GM12878 (cell line): Measurements from ENCODE around the gene CALML4. TPM values are rescaled to one million over a fixed set of nuclear protein-coding genes. Genes with fewer than 3 reads are reported as not detected.

ENCODE experiments used
- ATAC-seq: fragments of 200-7000 bp; cut with Tn5 transposase; 3 replicates; pipeline ENCODE4 v1.9.1; 2020; ENCODE audit warnings: mild to moderate bottlenecking, moderate library complexity
- BruUV-seq: library from RNA; stranded (reverse); fragments of 400-500 nt; replicated peaks from 2 replicates; lab custom pipeline; 2021; lab: Mats Ljungman, UMichigan
- CTCF ChIA-PET: fragments of 300-600 bp; sonication (Branson Sonifier 250); formaldehyde crosslinking; extraction: SDS; loops from one replicate; lab custom pipeline; 2021; ENCODE audit warnings: inconsistent platforms; lab: Yijun Ruan, JAX
- POLR2A ChIA-PET: fragments of 350-600 bp; formaldehyde crosslinking; extraction: SDS; loops from one replicate; lab custom pipeline; 2021; ENCODE audit warnings: inconsistent platforms; lab: Charles Lee
- RAD21 ChIA-PET: fragments of 300-600 bp; sonication (Branson Sonifier 250); formaldehyde crosslinking; loops from one replicate; lab custom pipeline; 2023; ENCODE audit warnings: antibody characterized with exemption; ENCODE audit not compliant: unreplicated experiment; lab: Charles Lee
- SMC1A ChIA-PET: fragments of 300-600 bp; sonication (Branson Sonifier 250); formaldehyde crosslinking; loops from one replicate; lab custom pipeline; 2023; ENCODE audit not compliant: unreplicated experiment, uncharacterized antibody; lab: Charles Lee
- DNase-seq: peaks from one replicate; pipeline ENCODE4 v3.0.0-alpha.2; 2011; ENCODE audit warnings: low read depth, low spot score
- FAIRE-seq: peaks from 3 replicates; lab custom pipeline; 2011; peaks lifted over from hg19 to GRCh38; lab: Jason Lieb, UNC
- H2AFZ ChIP-seq: 2 replicates; pipeline ENCODE4 v1.6.0; 2011; ENCODE audit warnings: low read depth, low read length, control low read depth; ENCODE audit not compliant: control insufficient read depth
- H3K27ac ChIP-seq: 2 replicates; pipeline ENCODE4 v1.5.1; 2011; ENCODE audit warnings: control low read depth; ENCODE audit not compliant: control insufficient read depth, insufficient read depth
- H3K27me3 ChIP-seq, 2 experiments: replicated peaks in 1 of 2; 2 replicates each; pipeline versions ENCODE4 v1.6.0 to v1.6.1; 2011; ENCODE audit warnings: low read length in 1 of 2; ENCODE audit not compliant: control insufficient read depth in 2 of 2, insufficient read depth in 2 of 2
- H3K36me3 ChIP-seq, 2 experiments: 2 replicates each; pipeline ENCODE4 v1.5.1; 2011; ENCODE audit warnings: low read length in 1 of 2; ENCODE audit not compliant: control insufficient read depth in 2 of 2, insufficient read depth in 2 of 2
- H3K4me1 ChIP-seq: 2 replicates; pipeline ENCODE4 v1.6.1; 2011; ENCODE audit warnings: mild to moderate bottlenecking, low read length, moderate library complexity, mixed read lengths; ENCODE audit not compliant: control insufficient read depth, insufficient read depth
- H3K4me2 ChIP-seq: 2 replicates; pipeline ENCODE4 v1.6.0; 2011; ENCODE audit warnings: control low read depth; ENCODE audit not compliant: control insufficient read depth, insufficient read depth
- H3K4me3 ChIP-seq: fragments of 200-600 bp; sonication (generic); 2 replicates; pipeline ENCODE4 v1.5.1; 2016
- H3K79me2 ChIP-seq: 2 replicates; pipeline ENCODE4 v1.6.0; 2011; ENCODE audit warnings: low read length; ENCODE audit not compliant: control insufficient read depth, insufficient read depth
- H3K9ac ChIP-seq: 2 replicates; pipeline ENCODE4 v1.8.0; 2011; ENCODE audit warnings: low read length, control low read depth, mixed read lengths; ENCODE audit not compliant: control insufficient read depth, insufficient read depth
- H3K9me3 ChIP-seq: replicated peaks from 3 replicates; pipeline ENCODE4 v1.5.1; 2011; ENCODE audit warnings: mild to moderate bottlenecking, low read length; ENCODE audit not compliant: control insufficient read depth, insufficient read depth
- H4K20me1 ChIP-seq: 2 replicates; pipeline ENCODE4 v1.6.0; 2011; ENCODE audit not compliant: control insufficient read depth, insufficient read depth
- ASH2L ChIP-seq: fragments of 300-600, 200-600 bp; sonication (generic); IDR thresholded peaks from 2 replicates; pipeline ENCODE4 v1.6.1; 2017; ENCODE audit warnings: low read depth, mild to moderate bottlenecking, borderline replicate concordance
- BCL11A ChIP-seq: IDR thresholded peaks from 2 replicates; pipeline ENCODE4 v1.6.1; 2011; ENCODE audit warnings: low read depth, low read length
- BCL3 ChIP-seq: IDR thresholded peaks from 2 replicates; pipeline ENCODE4 v1.6.1; 2011; ENCODE audit warnings: borderline replicate concordance, low read depth, mild to moderate bottlenecking, moderate library complexity, low read length; ENCODE audit not compliant: insufficient read depth, poor library complexity, severe bottlenecking
- FOXK2 ChIP-seq: fragments of 450-650 bp; IDR thresholded peaks from 2 replicates; pipeline ENCODE4 v1.6.1; 2017; ENCODE audit warnings: mild to moderate bottlenecking, moderate library complexity
- HDAC6 ChIP-seq: fragments of 200-600 bp; sonication (generic); IDR thresholded peaks from one replicate; pipeline ENCODE4 v1.8.0; 2017; ENCODE audit warnings: antibody characterized with exemption; ENCODE audit not compliant: unreplicated experiment
- RUNX3 ChIP-seq: IDR thresholded peaks from 2 replicates; pipeline ENCODE4 v1.6.1; 2012; ENCODE audit warnings: low read length, inconsistent platforms
- SPI1 ChIP-seq: IDR thresholded peaks from 2 replicates; pipeline ENCODE4 v1.6.1; 2011; ENCODE audit warnings: low read depth, mild to moderate bottlenecking, low read length, moderate library complexity, borderline replicate concordance; ENCODE audit not compliant: insufficient read depth
- STAT1 ChIP-seq: fragments of 450-650 bp; conservative IDR thresholded peaks from 2 replicates; pipeline ENCODE4 v1.6.1; 2014; ENCODE audit warnings: antibody characterized with exemption, mild to moderate bottlenecking
- WGBS: methylation state at CpG from one replicate; pipeline ENCODE4 v1.1.6; 2016; ENCODE audit warnings: low lambda C conversion rate; ENCODE audit not compliant: insufficient replicate concordance, insufficient coverage; ENCODE audit errors: missing lambda C conversion rate; 5-methylcytosine and 5-hydroxymethylcytosine counted together
- in situ Hi-C: fragments of 300-500 bp; cut with MboI; formaldehyde crosslinking; loops from 9 replicates; pipeline ENCODE4 v1.14.3; 2018; ENCODE audit warnings: mixed read lengths
- intact Hi-C: fragments of 100-400 bp; cut with micrococcal nuclease; formaldehyde crosslinking; loops from one replicate; pipeline ENCODE4 v1.14.2; 2022; ENCODE audit not compliant: unreplicated experiment
- polyA plus RNA-seq, 11 experiments: library from polyadenylated mRNA; depleted of rRNA in 4 of 11; unstranded in 6 of 11; stranded (reverse) in 5 of 11; fragments of >200 nt; fragmentation: Nextera tagmentation in 4 of 11; fragmentation: Illumina TruSeq in 1 of 11; extraction: Ambion mirVana in 4 of 11; extraction: Trizol in 1 of 11; gene quantifications; 1 replicate in 1 of 11; 2 replicates in 10 of 11; pipeline versions ENCODE4 v1.2.1 to v1.2.3, GENCODE V29; 2011 to 2016; ENCODE audit warnings: inconsistent platforms in 2 of 11, missing spikeins in 2 of 11, low read depth in 1 of 11
- total RNA-seq, 4 experiments: library from RNA; depleted of rRNA in 3 of 4; stranded (reverse); fragments of >200 nt in 3 of 4; fragmentation: Illumina TruSeq in 1 of 4; extraction: Trizol in 1 of 4; gene quantifications; 2 replicates each; pipeline versions ENCODE4 v1.2.1 to v1.2.3, GENCODE V29; 2013 to 2021

Gene CALML4
- total and polyA plus RNA-seq, 10 of the 15 experiments (the other 5 are each of a cell fraction or from before 2014, with no cell fraction given) = 1.7 to 15.9 (median 5.1) TPM

- no peak for FAIRE-seq
- RAD21 ChIA-PET = no interaction called here
- WGBS = 98% methylated on average over 5 of the region's 5 CpGs
- no peak for ATAC-seq
- SMC1A ChIA-PET = no interaction called here
- no TSS peak for BruUV-seq
- no peak overlapping the region for H3K9ac ChIP-seq
- DNase-seq = no peak
- in situ Hi-C loops (no loop called here), intact Hi-C loops (no loop called here)
- POLR2A ChIA-PET = interaction anchor here (0.6 kb wide), 1 partner anchor 300 kb away, joined by 3 read pairs; no protein-coding TSS in a partner anchor
- no peak overlapping the region for H3K4me2 ChIP-seq
- H3K36me3 ChIP-seq = peaks cover 8 to 10% of the 10 kb centered on the region in 2 experiments; a peak in 3 of 4 replicates
- CTCF ChIA-PET = no interaction called here
- peaks cover 2% of the 10 kb centered on the region for H3K4me1 ChIP-seq
- no peak for TF ChIP-seq STAT1
- no peak for TF ChIP-seq RUNX3
- TF ChIP-seq FOXK2 = no peak
- TF ChIP-seq HDAC6 = no peak
- TF ChIP-seq SPI1 = no peak
- TF ChIP-seq BCL11A = no peak
- TF ChIP-seq BCL3 = no peak
- no peak for TF ChIP-seq ASH2L
- H3K27me3 ChIP-seq = no peaks in the 10 kb centered on the region
- H3K79me2 ChIP-seq = no peaks in the 10 kb centered on the region; the same call in none of the 2 replicates
- no peak overlapping the region for H3K27ac ChIP-seq
- no peaks in the 10 kb centered on the region for H3K9me3 ChIP-seq
- H4K20me1 ChIP-seq = no peaks in the 10 kb centered on the region
- no peak overlapping the region for H3K4me3 ChIP-seq
- no peak overlapping the region for H2AFZ ChIP-seq
Measured at GRCh38 chr15:68203956-68204355, 1.2 kb downstream of the CALML4 start.
